Measurements from ENCODE around the gene SELENON. TPM values are rescaled to one million over a fixed set of nuclear protein-coding genes. Genes with fewer than 3 reads are reported as not detected.

SELENON gene
- total and polyA plus RNA-seq, 4 donors: 4.3 to 16.1 (median 9.0) TPM

- DNase-seq (ENCODE audit: low spot score): no peak
- H3K9ac ChIP-seq (ENCODE audit: low read depth in 1 of 2, low read length in 2 of 2): no peak overlapping the region
- peaks cover 2 to 21% (median 5%) of the 10 kb centered on the region in 4 donors for H3K36me3 ChIP-seq (ENCODE audit: control insufficient read depth in 4 of 4, insufficient read depth in 3 of 4, low read depth in 1 of 4, low read length in 3 of 4)
- H3K27ac ChIP-seq (ENCODE audit: low read depth in 1 of 2, low read length in 2 of 2): no peak overlapping the region
- no peaks in the 10 kb centered on the region for H3K9me3 ChIP-seq (ENCODE audit: control insufficient read depth in 4 of 4, low read length in 3 of 4)
- H3K4me1 ChIP-seq (ENCODE audit: control insufficient read depth in 4 of 4, insufficient read depth in 4 of 4, low read length in 3 of 4): no peaks in the 10 kb centered on the region
- no peaks in the 10 kb centered on the region for H3K27me3 ChIP-seq (ENCODE audit: control insufficient read depth in 4 of 4, insufficient read depth in 4 of 4, low read length in 3 of 4)
- H3K4me3 ChIP-seq (ENCODE audit: low read depth in 1 of 3, low read length in 3 of 3): no peak overlapping the region
- TF ChIP-seq YY1 (IDR thresholded peaks at IDR 0.05) (no peak), NR2F2 (IDR thresholded peaks at IDR 0.05) (no peak), SP1 (IDR thresholded peaks at IDR 0.05) (no peak), JUND (IDR thresholded peaks at IDR 0.05) (no peak), ATF3 (IDR thresholded peaks at IDR 0.05) (no peak), TAF1 (conservative IDR thresholded peaks at IDR 0.05) (no peak), CTCF (IDR thresholded peaks at IDR 0.05; ENCODE audit: low read depth, low read length, missing input control) (no peak), GABPA (IDR thresholded peaks at IDR 0.05 in 1 of 2, conservative IDR thresholded peaks at IDR 0.05 in 1 of 2) (no peak), HNF4A (conservative IDR thresholded peaks at IDR 0.05) (no peak), EGR1 (IDR thresholded peaks at IDR 0.05; ENCODE audit: low read depth in 2 of 2) (no peak), RAD21 (IDR thresholded peaks at IDR 0.05) (no peak), FOXA2 (IDR thresholded peaks at IDR 0.05) (no peak)
- TF ChIP-seq, protein P1, sequence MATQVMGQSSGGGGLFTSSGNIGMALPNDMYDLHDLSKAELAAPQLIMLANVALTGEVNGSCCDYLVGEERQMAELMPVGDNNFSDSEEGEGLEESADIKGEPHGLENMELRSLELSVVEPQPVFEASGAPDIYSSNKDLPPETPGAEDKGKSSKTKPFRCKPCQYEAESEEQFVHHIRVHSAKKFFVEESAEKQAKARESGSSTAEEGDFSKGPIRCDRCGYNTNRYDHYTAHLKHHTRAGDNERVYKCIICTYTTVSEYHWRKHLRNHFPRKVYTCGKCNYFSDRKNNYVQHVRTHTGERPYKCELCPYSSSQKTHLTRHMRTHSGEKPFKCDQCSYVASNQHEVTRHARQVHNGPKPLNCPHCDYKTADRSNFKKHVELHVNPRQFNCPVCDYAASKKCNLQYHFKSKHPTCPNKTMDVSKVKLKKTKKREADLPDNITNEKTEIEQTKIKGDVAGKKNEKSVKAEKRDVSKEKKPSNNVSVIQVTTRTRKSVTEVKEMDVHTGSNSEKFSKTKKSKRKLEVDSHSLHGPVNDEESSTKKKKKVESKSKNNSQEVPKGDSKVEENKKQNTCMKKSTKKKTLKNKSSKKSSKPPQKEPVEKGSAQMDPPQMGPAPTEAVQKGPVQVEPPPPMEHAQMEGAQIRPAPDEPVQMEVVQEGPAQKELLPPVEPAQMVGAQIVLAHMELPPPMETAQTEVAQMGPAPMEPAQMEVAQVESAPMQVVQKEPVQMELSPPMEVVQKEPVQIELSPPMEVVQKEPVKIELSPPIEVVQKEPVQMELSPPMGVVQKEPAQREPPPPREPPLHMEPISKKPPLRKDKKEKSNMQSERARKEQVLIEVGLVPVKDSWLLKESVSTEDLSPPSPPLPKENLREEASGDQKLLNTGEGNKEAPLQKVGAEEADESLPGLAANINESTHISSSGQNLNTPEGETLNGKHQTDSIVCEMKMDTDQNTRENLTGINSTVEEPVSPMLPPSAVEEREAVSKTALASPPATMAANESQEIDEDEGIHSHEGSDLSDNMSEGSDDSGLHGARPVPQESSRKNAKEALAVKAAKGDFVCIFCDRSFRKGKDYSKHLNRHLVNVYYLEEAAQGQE (IDR thresholded peaks at IDR 0.05): no peak
- TF ChIP-seq, protein P2, sequence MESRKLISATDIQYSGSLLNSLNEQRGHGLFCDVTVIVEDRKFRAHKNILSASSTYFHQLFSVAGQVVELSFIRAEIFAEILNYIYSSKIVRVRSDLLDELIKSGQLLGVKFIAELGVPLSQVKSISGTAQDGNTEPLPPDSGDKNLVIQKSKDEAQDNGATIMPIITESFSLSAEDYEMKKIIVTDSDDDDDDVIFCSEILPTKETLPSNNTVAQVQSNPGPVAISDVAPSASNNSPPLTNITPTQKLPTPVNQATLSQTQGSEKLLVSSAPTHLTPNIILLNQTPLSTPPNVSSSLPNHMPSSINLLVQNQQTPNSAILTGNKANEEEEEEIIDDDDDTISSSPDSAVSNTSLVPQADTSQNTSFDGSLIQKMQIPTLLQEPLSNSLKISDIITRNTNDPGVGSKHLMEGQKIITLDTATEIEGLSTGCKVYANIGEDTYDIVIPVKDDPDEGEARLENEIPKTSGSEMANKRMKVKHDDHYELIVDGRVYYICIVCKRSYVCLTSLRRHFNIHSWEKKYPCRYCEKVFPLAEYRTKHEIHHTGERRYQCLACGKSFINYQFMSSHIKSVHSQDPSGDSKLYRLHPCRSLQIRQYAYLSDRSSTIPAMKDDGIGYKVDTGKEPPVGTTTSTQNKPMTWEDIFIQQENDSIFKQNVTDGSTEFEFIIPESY (IDR thresholded peaks at IDR 0.05): no peak
- WGBS: 92% methylated on average over 13 of the region's 13 CpGs
Measured at GRCh38 chr1:25811384-25812082, 11.5 kb downstream of the SELENON start.

Data from liver (tissue), 9 donors.